Ramos (cell line): ENCODE results near the gene REP15.

Experiments
- in situ Hi-C: fragments of 300-500 bp; cut with MboI; formaldehyde crosslinking; loops from one replicate; pipeline ENCODE4 v1.14.3; 2022; ENCODE audit warnings: low sequenced_read_pairs; ENCODE audit not compliant: unreplicated experiment

The REP15 gene

GRCh38 chr12:27696293-27696652, at the start of gene REP15:
TSS of gene REP15 (plus strand) at chr12:27696447. CDS start at chr12:27696563, 116 bp downstream.
- in situ Hi-C loops = no loop called here

GRCh38 chr12:27650011-27650410, 46.2 kb upstream of the REP15 start:
- in situ Hi-C loops = loop anchor here (10.0 kb wide), 1 partner anchor 205 kb away; the partner anchor contains the start of gene SMCO2

GRCh38 chr12:27651201-27651600, 45.0 kb upstream of the REP15 start:
- in situ Hi-C loops = loop anchor here (10.0 kb wide), 1 partner anchor 206 kb away; the partner anchor contains the start of gene SMCO2

DNA sequence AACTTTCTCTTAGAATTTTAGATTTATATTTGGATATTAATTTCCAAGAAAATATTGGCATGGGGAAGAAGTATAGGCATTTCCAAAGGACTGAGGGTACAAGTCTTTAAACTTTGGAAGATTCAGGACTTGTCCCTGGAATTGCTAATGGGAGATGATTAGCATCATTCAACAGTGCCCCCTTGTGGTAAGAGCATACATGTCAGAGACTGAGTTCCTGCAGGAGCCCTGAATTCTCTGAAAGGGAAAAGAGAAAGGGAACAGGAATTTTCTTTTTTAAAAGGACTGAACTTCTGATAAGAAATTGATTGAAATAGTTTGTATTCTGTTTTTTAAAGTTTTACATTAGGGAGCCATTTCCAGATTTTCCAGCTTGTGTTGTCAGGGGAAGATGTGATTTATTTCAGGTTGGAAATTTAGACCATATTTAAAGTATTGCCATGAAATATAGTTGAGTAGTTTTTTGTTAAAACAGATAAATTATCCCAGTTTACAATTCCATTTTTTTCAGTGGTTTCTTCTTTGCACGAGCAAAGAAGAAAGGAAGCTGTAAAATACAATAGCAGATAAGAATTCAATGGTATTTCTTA, 44.0 kb upstream of the REP15 start:
- in situ Hi-C loops = loop anchor here (10.0 kb wide), 1 partner anchor 207 kb away; the partner anchor contains the start of gene SMCO2

DNA sequence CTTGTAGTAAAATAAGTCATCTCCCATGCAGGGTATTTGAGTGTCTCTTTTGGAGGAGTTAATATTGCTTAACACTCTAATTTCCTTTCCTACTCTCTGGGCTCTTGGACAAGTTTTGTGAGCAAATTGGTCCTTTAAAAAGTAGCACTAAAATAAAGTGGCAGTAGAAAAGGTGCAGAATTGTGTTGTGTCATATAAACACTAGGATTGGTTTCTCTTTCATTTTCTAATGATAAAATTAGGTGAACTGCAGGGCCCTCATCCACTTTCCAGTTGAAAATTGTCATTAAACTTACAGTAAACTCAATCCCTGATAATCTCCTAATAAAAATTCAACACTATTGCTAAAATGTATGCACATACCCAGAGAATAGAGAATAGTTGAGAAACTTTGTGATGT, 42.6 kb upstream of the REP15 start:
- in situ Hi-C loops = loop anchor here (10.0 kb wide), 1 partner anchor 209 kb away; the partner anchor contains the start of gene SMCO2

DNA sequence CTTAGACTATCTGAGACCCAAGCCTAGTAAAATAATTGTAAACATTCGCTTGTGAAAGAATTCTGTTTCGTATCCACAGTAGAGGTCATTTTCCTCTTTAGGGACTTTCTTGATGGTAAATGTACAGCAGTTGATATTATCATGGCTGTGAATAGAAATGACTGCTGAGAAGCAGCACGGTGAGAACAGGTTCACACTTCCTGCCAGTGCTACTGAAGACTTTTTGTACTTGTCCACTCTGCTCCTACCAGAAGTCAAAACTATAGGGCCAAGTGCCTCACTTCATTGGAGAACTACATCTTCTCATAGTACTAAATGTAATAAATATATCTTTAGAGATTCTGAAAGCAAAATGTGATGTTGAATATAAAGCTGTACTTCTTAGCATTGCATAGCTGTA, 40.8 kb upstream of the REP15 start:
- in situ Hi-C loops = loop anchor here (10.0 kb wide), 1 partner anchor 211 kb away; the partner anchor contains the start of gene SMCO2

DNA sequence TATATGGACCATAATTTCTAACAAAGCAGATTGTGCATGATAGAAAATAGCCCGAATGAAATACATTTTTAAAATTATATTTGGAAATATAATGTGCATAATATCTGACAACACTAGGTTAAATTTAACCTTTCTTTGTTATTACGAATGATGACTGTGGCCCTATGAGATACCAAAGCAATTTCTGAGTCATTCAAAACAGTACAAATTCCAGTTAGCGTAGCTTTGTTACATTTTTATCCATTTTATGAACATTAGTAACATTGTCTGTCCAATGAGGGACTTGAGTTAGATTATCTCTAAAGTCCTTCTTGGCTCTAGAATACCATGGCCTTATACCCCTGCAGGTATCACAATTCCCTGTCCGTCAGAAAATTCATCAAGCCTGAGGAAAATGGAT, 39.0 kb upstream of the REP15 start:
- in situ Hi-C loops = loop anchor here (10.0 kb wide), 1 partner anchor 212 kb away; the partner anchor contains the start of gene SMCO2

DNA sequence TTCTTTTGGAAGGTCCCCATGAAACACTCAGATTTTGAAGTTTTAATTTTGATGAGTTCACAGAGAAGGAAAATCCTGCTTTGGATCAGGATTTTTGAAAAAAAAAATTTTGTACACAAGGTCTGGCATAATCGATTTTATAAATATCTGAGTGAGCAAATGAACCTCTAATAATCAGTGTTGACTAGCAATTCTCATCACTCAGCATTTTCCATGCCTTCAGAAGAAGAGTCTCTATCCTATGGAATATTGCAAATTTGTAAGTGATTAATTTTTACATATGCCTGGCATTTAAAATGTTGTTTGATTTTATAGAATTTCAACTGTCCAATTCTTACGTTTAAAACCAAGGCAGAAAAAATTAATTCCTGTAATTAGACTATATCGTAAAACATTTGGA, 30.5 kb upstream of the REP15 start:
- in situ Hi-C loops = no loop called here

GRCh38 chr12:27666510-27666909, 29.7 kb upstream of the REP15 start:
- in situ Hi-C loops = no loop called here

DNA sequence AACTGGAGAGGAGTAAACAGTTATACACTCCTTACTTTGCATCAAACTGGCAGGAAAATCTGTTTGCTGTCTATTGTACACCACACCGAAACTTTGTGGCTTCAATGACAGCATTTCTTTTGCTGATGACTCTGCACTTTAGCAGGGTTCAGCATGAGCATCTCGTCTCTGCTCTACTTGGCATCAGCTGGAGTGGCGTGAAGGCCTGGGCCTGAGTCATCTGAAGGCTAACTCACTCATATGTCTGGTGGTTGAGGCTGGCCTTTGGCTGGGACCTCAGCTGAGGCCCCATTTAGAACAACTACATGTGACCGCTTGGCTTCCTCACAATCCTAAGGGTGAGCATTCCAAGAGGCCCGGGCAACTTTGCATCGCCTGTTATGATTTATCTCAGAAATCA, 28.7 kb upstream of the REP15 start:
- in situ Hi-C loops = no loop called here

GRCh38 chr12:27672051-27672450, 24.2 kb upstream of the REP15 start:
- in situ Hi-C loops = no loop called here

DNA sequence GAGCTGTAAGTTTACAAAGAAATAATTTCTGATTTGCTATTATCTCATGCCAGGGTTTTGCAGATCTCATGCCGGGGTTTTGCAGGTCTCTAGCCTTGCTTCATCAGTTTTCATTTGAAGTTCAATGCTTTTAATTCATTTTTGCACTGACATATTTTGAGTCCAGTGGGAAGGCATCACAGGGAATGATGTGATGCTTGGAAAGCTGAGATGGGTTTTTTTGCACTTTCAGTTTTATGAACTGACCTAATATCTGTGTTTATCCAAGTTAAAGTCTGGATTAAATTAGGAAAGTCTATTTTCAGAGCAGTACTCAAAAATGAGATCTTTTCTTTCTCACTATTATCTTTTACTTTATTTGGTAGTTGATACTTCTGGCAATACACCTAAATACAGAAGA, 23.6 kb upstream of the REP15 start:
- in situ Hi-C loops = no loop called here

DNA sequence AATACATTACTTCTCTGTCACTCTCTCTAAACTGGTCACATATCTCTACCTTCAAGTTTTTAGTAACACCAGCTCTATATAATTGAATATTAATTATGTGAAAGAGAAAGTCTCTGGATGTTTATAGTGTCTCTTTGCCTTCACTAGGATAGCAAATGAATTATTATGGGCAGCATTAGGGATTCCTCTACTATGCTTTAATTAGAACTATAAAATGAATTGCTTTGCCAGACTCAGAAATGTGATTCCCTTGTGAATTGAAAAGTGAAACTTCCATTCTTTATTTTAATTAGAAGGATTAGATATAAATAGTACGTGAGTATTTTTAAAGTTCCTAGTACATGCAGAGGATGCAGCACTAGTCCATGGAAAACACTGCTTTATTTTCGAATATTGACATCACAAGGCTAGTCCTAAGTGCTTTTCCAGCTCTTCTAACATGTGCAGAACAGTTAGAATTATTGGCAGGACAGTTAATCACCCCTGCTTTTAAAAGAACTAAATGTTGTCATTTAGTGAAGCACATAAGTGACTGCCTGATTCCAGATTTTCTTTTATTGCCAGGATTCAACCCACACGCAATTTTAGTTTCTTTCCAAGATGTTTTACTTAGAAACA, 23.0 kb upstream of the REP15 start:
- in situ Hi-C loops = no loop called here

- in situ Hi-C loops = no loop called here
Measured at GRCh38 chr12:27674989-27675388, 21.3 kb upstream of the REP15 start.

DNA sequence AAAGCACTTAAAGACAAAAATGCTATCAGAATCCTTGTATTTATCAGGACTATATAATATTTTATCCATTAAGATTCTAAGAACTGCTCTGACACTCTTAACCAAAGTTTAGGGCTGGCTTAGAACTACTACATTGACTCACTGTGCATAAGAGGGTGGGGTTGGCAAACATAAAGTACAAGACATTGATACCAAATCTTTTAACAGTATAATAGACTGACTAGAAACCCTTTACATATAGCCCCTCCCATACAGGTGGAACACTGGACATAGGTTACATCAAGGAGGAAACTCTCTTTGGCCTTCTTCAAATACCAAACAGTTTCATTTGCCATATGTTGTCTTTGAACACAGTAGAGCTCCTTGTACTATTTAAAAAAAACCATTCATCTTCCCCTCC, 15.6 kb upstream of the REP15 start:
- in situ Hi-C loops = no loop called here

- in situ Hi-C loops = no loop called here
Measured at GRCh38 chr12:27682534-27682933, 13.7 kb upstream of the REP15 start.

- in situ Hi-C loops = no loop called here
Measured at GRCh38 chr12:27685274-27685673, 11.0 kb upstream of the REP15 start.

DNA sequence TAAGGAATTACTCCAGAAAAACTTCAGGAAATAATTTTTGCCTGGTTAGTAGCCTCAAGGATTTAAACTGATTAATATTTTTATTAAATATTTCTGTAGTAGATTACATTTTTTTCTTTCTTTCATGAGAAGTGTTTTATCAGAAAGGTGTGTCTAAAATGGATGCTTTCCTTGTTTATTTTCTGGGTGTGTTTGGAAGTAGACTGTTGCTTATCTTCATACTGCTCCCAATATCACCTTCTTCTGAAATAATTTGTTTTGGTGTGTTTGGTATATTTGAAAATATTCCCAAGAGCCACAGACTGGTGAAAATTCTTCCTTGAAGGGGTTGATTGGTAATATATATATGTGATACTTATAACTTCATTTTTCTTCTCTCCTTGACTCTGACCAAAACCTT, 10.1 kb upstream of the REP15 start:
- in situ Hi-C loops = no loop called here

DNA sequence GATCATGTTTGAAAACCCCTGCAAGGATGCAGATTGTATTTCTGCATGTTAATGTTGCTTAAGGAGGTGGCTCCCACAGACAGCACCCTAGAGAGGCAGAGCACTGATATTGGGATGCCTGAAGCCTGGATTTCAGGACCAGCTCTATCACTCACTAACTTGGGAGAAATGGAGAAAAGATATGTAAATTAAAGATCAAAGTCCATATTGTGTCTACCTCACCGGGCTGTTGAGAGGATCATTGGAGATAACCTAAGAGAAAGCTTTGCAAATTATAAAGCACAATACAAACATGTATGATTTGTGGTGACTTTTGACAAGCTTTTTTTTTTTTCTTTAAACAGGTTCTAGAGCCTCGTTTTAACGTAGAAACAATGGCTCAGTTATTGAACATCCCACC, 7.6 kb upstream of the REP15 start:
- in situ Hi-C loops = no loop called here

DNA sequence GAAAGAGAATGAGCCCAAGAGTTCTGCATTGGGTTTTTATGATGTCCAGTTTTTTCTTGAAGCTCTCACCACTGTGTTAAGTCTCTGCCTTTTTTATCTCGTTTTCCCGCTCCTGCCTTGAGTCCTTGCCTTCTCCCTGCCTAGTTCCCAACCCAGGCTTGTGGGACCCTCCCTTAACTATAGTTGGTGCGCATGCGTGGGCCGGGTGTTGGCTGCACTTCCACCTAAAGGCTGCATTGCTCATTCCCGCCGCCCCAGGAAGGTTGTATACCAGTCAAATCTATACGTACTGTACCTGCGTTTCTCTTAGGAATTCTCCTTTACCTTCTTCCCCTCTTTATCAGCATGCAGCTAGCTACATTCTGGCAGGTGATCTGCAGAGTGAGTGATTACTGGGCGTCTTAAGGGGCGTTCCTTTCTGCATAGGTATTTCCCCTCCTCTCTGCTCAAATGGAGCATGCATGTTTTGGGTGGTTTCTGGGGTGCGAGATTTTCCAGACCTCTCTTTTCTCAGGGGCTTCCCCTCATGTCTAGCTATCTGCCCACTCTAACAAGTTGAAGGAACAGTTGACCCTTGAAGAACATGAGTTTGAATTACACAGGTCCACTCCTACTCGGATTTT, 6.6 kb upstream of the REP15 start:
- in situ Hi-C loops = no loop called here

DNA sequence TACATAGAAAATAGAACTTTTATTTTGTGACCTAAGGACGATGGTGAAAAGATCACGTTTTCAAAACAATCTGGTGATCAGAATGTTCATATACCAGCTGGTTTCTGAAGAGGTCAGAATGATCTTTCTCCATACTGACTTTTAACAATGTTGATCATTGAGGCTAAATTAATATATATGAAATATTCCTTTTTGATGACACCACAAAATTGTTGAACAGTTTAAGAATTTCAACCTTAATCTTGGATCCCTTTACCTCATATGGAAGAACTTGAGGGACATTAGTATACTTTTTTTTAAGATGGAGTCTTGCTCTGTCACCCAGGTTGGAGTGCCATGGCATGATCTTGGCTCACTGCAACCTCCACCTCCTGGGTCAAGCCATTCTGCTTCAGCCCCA, 2.8 kb upstream of the REP15 start:
- in situ Hi-C loops = no loop called here
